Stomach (tissue), 9 donors: ENCODE measurements around the gene STIM1. TPM values are rescaled to one million over a fixed set of nuclear protein-coding genes. Genes with fewer than 3 reads are reported as not detected.
"Not testable (repeated sequence)": the region's sequence is repeated elsewhere in the genome, so short reads cannot be mapped to it uniquely, and the experiment has no call there.

Experiments
- DNase-seq, 2 donors: peaks; one replicate each; pipeline versions ENCODE4 v3.0.0 to v3.0.0-alpha.2; 2013 to 2019
- H3K27ac ChIP-seq, 5 donors: fragments of 200-600 bp in 4 of 5; sonication (generic) in 4 of 5; one replicate each; pipeline ENCODE4 v1.5.1; 2013 to 2019; ENCODE audit warnings: mild to moderate bottlenecking in 1 of 5, moderate library complexity in 1 of 5
- H3K27me3 ChIP-seq, 3 donors: fragments of 200-600 bp; sonication (generic); one replicate each; pipeline ENCODE4 v1.5.1; 2017 to 2019; ENCODE audit warnings: mixed run types in 1 of 3
- H3K36me3 ChIP-seq, 4 donors: fragments of 200-600 bp; sonication (generic); 1 replicate in 3 of 4; 2 replicates in 1 of 4; pipeline ENCODE4 v1.5.1; 2016 to 2019
- H3K4me1 ChIP-seq, 4 donors: fragments of 200-600 bp; sonication (generic); one replicate each; pipeline ENCODE4 v1.5.1; 2016 to 2019
- H3K4me3 ChIP-seq, 4 donors: fragments of 200-600 bp; sonication (generic) in 3 of 4; one replicate each; pipeline ENCODE4 v1.5.1; 2016 to 2019; ENCODE audit warnings: mild to moderate bottlenecking in 1 of 4
- H3K9me3 ChIP-seq, 4 donors: fragments of 200-600 bp; sonication (generic); one replicate each; pipeline ENCODE4 v1.5.1; 2016 to 2019
- EP300 ChIP-seq: sonication (generic); formaldehyde crosslinking; IDR thresholded peaks from one replicate; pipeline ENCODE4 v1.6.1; 2017; ENCODE audit warnings: antibody characterized with exemption
- POLR2A ChIP-seq, 4 donors: fragments of 450-650 bp; IDR thresholded peaks; one replicate each; pipeline ENCODE4 v1.6.1; 2016; ENCODE audit warnings: antibody characterized with exemption in 4 of 4, control low read depth in 2 of 4, mild to moderate bottlenecking in 1 of 4, moderate library complexity in 1 of 4
- POLR2AphosphoS5 ChIP-seq, 3 donors: sonication (generic); formaldehyde crosslinking; IDR thresholded peaks; one replicate each; pipeline ENCODE4 v1.6.1; 2016; ENCODE audit warnings: antibody characterized with exemption in 3 of 3
- WGBS, 5 donors: extraction: QIAGEN DNeasy Blood & Tissue Kit in 3 of 5; methylation state at CpG; one replicate each; pipeline versions ENCODE4 v1.1.5 to v1.1.7; 2013 to 2018; 5-methylcytosine and 5-hydroxymethylcytosine counted together
- intact Hi-C: fragments of 100-400 bp; cut with DNase I; formaldehyde crosslinking; loops from one replicate; pipeline ENCODE4 v1.15.1; 2023; ENCODE audit warnings: low total_unique reads
- polyA plus RNA-seq, 3 donors: library from polyadenylated mRNA; stranded (reverse); fragments of 200-250 nt; gene quantifications; one replicate each; pipeline ENCODE4 v1.2.3, GENCODE V29; 2013
- total RNA-seq, 5 donors: library from RNA; depleted of rRNA; stranded (reverse); fragments of >200 nt; gene quantifications; one replicate each; pipeline versions ENCODE4 v1.1.0 to v1.2.3, GENCODE V29; 2014 to 2016
- TF ChIP-seq, protein P1 (sequence below), 7 experiments: fragments of 450-650 bp in 4 of 7; fragments of 200-600 bp in 3 of 7; sonication (generic) in 3 of 7; IDR thresholded peaks; one replicate each; pipeline ENCODE4 v1.5.1; 2016 to 2019; ENCODE audit warnings: antibody characterized with exemption in 7 of 7, control low read depth in 2 of 7, mild to moderate bottlenecking in 1 of 7
- donor health status: healthy with polysubstance abuse.
- donor health status: Bipolar disorder and iron deficiency.
- donor health status: healthy.

STIM1 gene
- total and polyA plus RNA-seq, 8 donors = 8.7 to 70.7 (median 34.3) TPM

DNA sequence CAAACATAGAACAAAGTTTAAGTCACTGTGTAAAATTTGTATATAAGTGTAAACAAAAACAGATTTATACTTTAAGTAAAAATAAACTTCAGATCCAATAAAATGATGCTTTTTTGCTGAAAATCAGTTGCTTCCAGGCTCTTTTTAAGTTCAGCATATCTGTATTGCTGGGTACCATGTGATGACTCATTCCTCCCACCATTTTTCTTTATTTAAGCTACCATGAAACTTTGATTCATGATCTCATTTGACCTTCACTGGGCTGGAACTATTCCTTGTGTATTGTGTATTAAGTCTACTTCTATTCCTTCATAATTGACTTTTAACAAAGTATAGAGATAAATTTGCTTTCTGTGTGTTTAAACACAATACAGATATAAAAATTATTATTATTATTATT lies 192.9 kb downstream of the STIM1 start:
- no peaks in the 10 kb centered on the region for H3K9me3 ChIP-seq
- TF ChIP-seq, protein P1, sequence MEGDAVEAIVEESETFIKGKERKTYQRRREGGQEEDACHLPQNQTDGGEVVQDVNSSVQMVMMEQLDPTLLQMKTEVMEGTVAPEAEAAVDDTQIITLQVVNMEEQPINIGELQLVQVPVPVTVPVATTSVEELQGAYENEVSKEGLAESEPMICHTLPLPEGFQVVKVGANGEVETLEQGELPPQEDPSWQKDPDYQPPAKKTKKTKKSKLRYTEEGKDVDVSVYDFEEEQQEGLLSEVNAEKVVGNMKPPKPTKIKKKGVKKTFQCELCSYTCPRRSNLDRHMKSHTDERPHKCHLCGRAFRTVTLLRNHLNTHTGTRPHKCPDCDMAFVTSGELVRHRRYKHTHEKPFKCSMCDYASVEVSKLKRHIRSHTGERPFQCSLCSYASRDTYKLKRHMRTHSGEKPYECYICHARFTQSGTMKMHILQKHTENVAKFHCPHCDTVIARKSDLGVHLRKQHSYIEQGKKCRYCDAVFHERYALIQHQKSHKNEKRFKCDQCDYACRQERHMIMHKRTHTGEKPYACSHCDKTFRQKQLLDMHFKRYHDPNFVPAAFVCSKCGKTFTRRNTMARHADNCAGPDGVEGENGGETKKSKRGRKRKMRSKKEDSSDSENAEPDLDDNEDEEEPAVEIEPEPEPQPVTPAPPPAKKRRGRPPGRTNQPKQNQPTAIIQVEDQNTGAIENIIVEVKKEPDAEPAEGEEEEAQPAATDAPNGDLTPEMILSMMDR (IDR thresholded peaks at IDR 0.05) = no peak
- TF ChIP-seq POLR2A (IDR thresholded peaks at IDR 0.05) = no peak
- intact Hi-C loops = no loop called here

DNA sequence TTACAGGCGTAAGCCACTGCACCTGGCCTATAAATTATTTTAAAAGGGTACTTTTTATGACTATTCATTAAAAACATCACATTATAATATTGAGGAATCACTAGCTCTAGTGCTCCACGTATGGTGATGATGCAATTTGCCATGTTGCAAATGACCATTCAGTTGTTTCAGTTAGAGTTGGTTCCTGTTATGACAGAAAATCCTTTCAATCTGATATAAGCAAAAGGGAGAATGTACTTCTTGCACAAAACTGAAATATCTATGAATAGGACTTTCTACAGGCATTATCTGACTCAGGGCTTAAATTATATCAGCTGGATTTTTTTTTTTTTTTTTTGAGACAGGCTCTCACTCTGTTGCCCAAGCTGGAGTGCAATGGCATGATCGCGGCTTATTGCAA lies 193.5 kb downstream of the STIM1 start:
- Histone ChIP-seq H3K27me3 (no peaks in the 10 kb centered on the region), H3K4me1 (peaks cover 0 to 21% (median 9%) of the 10 kb centered on the region in 4 donors), H3K4me3 (no peak overlapping the region), H3K27ac (no peak overlapping the region), H3K36me3 (peaks cover 0 to 4% (median 2%) of the 10 kb centered on the region in 4 donors), H3K9me3 (no peaks in the 10 kb centered on the region)
- TF ChIP-seq EP300 = no peak
- TF ChIP-seq POLR2A (IDR thresholded peaks at IDR 0.05) = no peak
- WGBS, 5 donors = 79 to 94% (median 90%) methylated on average over 4 of the region's 4 CpGs
- no peak for DNase-seq
- intact Hi-C loops = no loop called here

More for the DNA sequence above, 192.9 kb downstream of the STIM1 start:
- no peaks in the 10 kb centered on the region for H3K27me3 ChIP-seq
- no peak overlapping the region for H3K4me3 ChIP-seq
- DNase-seq = no peak
- H3K4me1 ChIP-seq = peaks cover 0 to 25% (median 10%) of the 10 kb centered on the region in 4 donors
- peaks cover 0 to 4% (median 2%) of the 10 kb centered on the region in 4 donors for H3K36me3 ChIP-seq
- H3K27ac ChIP-seq = no peak overlapping the region

DNA sequence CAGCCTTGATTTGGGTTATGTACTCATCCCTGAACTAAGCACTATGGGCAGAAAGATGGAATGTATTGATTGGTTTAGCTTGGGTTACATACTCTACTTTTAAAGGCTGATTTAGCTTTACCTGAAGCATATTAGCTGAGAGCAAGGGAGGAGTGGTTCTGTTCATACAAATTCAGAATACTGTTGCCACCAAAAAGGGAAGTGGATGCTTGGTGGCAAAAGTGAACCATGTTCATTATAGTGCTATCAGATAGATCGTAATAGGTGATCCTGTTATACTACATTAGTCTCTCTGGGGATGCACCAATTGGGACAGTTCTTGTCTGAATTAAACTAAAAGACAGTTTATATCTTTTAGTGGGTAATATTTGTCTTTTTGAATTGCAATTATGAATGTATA lies 194.7 kb downstream of the STIM1 start:
- no peak overlapping the region for H3K27ac ChIP-seq
- no peaks in the 10 kb centered on the region for H3K27me3 ChIP-seq
- peaks cover 0 to 10% (median 1%) of the 10 kb centered on the region in 4 donors for H3K4me1 ChIP-seq
- H3K4me3 ChIP-seq = no peak overlapping the region
- whole genome bisulfite sequencing, 5 donors = 89 to 100% (median 94%) methylated on average over 1 of the region's 1 CpG
- intact Hi-C loops = no loop called here
- H3K9me3 ChIP-seq = no peaks in the 10 kb centered on the region
- TF ChIP-seq POLR2A (IDR thresholded peaks at IDR 0.05) = no peak
- no peak for TF ChIP-seq EP300
- TF ChIP-seq, protein P1 (IDR thresholded peaks at IDR 0.05) = no peak
- no peak for TF ChIP-seq POLR2AphosphoS5 (IDR thresholded peaks at IDR 0.05)
- DNase-seq = no peak
- H3K36me3 ChIP-seq = peaks cover 0 to 5% (median 2%) of the 10 kb centered on the region in 4 donors

DNA sequence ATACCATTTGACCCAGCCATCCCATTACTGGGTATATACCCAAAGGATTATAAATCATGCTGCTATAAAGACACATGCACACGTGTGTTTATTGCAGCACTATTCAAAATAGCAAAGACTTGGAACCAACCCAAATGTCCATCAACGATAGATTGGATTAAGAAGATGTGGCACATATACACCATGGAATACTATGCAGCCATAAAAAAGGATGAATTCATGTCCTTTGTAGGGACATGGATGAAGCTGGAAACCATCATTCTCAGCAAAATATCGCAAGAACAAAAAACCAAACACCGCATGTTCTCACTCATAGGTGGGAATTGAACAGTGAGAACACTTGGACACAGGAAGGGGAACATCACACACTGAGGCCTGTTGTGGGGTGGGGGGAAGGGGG lies 197.7 kb downstream of the STIM1 start:
- peaks cover 0 to 26% (median 21%) of the 10 kb centered on the region in 4 donors for H3K36me3 ChIP-seq
- peaks cover 0 to 17% (median 3%) of the 10 kb centered on the region in 4 donors for H3K4me1 ChIP-seq
- DNase-seq, H3K27ac ChIP-seq, H3K9me3 ChIP-seq, intact Hi-C loops, H3K27me3 ChIP-seq, H3K4me3 ChIP-seq: not testable (repeated sequence)
- WGBS, 5 donors = 79 to 100% (median 92%) methylated on average over 4 of the region's 4 CpGs

DNA sequence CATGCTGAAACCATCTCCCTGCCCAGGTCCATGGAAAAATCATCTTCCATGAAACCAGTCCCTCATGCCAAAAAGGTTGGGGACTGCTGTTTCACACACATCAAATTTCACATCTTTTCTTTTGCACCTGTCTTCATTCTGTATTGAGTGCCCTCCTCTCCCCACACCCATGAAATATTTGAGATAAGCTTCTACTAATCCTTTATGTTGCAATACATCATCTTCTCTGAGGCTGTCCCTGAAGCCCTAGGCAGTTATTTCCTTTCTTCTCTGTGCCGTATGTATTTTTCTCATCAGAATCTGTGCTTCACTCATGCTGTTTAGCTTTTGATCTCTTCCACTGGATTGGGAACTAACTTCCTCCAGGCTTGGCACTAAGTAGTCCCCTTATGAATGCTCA lies 199.2 kb downstream of the STIM1 start:
- intact Hi-C loops = no loop called here
- TF ChIP-seq POLR2AphosphoS5 (IDR thresholded peaks at IDR 0.05) (no peak), POLR2A (IDR thresholded peaks at IDR 0.05) (no peak), EP300 (no peak)
- TF ChIP-seq, protein P1 (IDR thresholded peaks at IDR 0.05) = no peak
- no peak for DNase-seq
- no peak overlapping the region for H3K27ac ChIP-seq
- peaks cover 5 to 32% (median 28%) of the 10 kb centered on the region in 4 donors for H3K36me3 ChIP-seq
- WGBS, 5 donors = 77 to 96% (median 81%) methylated on average over 1 of the region's 1 CpG
- no peak overlapping the region for H3K4me3 ChIP-seq
- no peaks in the 10 kb centered on the region for H3K9me3 ChIP-seq
- H3K4me1 ChIP-seq = peaks cover 3 to 26% (median 9%) of the 10 kb centered on the region in 4 donors
- H3K27me3 ChIP-seq = no peaks in the 10 kb centered on the region
